Myocyte (in vitro differentiated cells): Measurements from ENCODE around the gene PAX5. TPM values are rescaled to one million over a fixed set of nuclear protein-coding genes. Genes with fewer than 3 reads are reported as not detected.

Source experiments
- DNase-seq: peaks from one replicate; pipeline ENCODE4 v3.0.0-alpha.2; 2012; ENCODE audit warnings: low read depth
- total RNA-seq: library from RNA; depleted of rRNA; stranded (reverse); fragments of >200 nt; gene quantifications from 2 replicates; pipeline ENCODE4 v1.2.3, GENCODE V29; 2014

Gene PAX5
- total RNA-seq, 1 donor from 2014 or later, result not detected

DNA sequence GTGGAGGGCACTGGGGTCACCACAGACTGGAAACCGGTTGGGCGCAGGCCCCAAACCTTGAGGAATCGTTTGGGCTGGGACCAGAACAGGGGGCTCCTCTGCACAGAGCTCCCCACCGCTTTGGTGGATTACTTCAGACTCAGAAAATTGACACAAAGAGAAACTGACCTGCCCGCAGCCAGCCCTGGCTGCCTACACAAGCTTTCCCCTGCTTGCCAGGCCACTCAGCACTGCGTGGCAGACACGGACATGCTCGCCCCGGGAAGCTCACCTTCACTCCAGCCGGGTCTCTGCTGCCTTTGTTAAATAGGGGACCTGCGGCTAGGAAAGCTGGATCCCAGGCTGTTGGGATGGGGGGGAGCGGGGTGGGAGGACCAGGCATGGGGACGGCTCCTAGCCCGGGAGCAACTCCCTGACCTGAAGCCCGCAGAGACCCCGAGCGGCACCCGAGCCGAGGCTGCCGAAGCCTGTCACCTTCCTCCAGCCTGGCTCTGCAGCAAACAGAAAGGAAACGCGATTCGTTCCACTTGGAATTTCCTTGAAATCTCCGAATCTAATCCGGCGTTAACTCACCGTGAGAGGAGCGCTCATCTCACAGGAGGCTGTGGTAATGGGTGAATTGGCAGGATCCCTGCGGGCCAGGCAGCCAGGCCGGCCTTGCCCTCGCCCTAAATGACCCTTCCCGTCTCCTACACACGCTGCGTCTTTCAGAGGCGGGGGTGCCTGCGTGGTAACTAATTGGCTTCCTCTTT is 8.8 kb downstream of the PAX5 start:
- no peak for DNase-seq

DNA sequence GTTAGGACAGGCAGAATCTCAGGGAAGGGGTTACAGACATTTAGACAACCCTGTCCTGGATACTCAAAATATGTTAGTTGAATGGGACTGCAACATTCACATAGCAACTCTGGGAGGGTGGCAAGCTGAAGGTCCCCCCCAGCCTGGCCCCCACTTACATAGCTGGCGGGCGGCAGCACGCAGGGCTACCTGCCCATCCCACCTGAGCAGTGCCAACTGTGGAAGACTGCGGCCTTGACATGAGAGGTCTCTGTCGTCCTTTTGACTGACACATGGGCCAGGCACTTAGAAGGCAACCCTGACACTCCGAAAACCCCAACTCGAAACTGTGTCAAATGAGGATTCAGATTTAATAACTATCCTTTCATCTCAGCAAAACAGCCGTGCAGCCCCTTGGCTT is 16.5 kb downstream of the PAX5 start:
- no peak for DNase-seq

DNA sequence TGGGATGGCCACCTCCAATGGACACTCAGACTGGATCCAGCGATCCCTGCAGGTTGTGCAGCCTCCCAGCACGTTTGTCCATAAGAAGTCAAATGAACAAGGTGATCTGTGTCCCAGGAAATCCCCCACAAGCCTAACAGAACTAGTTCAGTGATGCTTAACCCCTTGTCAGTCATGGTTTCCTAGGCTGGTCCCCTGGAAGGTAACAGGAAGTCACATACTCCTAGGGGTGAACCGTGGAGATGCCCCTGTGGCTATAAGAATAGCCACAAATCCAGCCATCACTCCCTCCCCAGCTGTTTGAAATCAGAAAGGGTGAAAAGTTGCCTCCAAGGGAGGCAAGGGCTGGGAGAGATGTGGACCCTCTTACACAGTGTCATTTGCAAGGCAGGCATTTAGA is 22.5 kb downstream of the PAX5 start:
- DNase-seq, result no peak

DNA sequence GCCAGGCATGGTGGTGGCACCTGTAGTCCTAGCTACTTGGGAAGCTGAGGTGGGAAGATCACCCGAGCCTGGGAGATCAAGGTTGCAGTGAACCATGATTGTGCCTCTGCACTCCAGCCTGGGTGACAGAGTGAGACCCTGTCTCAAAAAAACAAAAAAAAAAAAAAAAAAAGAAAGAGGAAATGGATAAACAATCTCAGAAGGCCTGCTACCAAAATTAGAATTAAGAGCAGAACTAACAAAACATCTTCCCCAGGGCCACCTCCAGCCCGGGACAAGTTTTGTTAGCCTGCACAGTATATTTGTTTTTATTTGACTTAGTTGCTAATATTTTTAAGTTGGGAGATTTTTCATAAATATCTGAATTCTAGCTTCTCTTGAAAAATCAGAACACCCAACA is 23.1 kb downstream of the PAX5 start:
- DNase-seq, result no peak

DNA sequence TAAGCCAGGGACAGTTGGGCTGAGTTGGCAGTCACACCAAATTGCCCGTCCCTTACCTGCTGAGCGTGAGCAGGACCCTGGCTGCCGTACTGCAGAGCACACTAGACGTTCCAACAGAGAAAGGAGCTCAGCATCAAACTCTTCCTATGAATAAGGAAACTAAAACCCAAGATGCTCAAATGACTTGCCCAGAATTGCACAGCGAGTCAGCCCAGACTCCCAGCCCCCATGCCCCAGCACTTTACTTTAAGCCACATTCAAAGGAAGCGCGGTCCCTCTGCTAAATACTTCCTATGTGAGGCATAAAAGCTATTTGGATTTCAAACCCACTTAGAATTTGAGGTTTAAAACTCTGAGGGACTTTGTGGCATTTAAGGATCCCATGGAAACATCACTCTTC is 23.9 kb downstream of the PAX5 start:
- DNase-seq, result no peak

DNA sequence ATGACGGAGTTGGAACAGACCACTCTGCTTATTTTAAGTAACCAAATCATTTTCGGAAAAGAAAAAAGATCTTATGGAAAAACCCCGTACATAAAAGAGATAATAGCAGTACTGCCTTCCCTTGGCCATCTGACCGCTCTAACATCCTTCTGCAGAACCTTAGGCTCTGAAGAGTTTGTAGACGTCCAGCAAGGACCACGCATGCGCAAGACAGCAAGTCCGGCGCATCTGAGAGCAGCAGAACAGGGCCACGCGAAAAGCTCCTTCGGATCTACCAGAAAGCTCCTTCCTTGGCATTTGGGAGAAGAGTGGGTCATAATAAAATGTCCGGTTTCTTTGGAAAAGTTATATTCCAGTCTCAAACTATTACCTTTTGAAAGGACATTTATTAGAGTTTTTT is 26.8 kb downstream of the PAX5 start:
- no peak for DNase-seq

DNA sequence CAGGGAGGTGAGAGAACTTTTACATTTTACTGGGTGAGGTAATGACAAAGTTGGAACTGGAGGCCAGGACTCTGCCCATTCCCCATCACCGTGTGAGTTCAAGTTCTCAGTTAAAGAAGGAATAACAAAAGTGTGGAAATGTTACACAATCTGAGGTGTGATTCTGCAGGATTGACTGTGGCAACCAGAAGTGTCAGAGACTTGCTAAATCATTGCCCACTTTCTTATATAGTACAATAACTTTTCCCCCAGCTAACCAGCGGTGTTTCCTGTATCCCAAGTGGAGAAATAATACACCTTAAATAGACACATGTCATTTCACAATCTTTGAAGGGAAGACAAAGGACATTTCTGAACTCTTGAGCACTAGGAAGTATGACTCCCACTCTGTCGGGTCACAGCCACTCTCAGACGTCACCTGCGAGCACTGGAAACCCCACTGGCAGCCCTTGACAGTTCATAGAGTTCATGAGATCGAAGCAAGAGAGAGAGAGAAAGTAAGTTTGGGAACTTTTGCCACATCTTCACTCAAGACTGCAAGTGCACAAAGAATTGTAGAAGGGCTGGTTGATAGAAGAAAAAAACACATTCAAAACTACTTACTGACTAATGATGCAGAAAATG is 28.4 kb downstream of the PAX5 start:
- no peak for DNase-seq

DNA sequence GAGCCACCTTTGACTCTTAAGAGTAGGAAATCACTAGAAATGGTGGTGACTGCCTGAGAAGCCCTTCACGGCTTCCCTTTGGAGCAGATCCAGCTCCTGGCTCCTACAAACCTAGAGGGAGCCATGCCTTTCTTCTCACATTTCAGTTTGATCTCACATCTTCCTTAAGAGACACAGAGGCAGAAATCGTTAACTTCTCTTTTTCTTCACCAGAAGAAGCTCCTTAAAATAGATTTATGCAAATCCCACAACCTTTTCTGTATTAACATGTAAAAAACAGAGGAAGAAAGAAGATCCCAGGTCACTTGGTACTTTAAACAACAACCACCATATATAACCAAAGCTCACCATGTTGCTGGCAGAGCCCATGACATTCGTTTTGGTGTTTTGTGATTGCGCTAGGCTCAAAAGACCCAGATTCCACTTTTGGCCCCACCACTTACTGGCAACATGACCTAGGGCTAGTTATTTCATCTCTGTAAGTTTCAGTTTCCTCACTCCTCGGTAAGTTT is 29.6 kb downstream of the PAX5 start:
- no peak for DNase-seq

DNA sequence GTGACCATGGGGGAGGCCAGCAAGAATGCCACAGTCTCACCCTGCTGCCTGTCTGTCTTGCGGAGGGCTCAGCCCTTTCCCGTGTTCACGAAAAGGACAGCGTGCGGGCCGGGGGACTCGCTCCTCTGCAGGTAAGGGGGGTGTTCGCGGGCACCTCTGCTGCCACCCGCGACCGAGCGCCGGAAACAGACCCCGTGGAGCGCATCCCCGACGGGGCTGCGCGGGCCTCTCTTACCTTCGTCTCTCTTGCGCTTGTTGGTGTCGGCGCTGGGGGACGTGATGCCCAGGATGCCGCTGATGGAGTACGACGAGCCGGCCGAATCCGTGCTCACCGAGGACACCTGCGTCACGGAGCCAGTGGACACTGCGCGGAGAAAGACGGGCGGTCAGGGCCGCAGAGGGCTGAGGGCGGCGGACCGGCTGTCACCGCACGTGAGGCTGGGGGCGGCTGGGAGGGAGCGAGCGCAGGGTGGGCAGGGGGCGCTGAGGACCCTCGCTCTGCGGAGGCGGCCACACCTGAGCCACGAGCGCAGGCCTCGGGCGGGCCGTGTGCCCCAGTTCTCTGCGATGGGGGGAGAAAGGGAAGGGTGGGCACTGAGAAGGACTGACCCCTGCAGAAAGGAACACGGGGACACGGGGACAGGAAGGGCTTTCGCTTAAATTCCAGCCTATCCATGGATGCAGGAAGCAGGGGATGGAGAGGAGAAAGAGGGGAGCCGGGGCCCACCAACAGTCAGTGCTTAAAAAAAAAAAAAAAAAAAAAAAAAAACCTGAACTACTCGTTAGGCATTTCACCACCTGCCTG is 31.5 kb downstream of the PAX5 start:
- no peak for DNase-seq

DNA sequence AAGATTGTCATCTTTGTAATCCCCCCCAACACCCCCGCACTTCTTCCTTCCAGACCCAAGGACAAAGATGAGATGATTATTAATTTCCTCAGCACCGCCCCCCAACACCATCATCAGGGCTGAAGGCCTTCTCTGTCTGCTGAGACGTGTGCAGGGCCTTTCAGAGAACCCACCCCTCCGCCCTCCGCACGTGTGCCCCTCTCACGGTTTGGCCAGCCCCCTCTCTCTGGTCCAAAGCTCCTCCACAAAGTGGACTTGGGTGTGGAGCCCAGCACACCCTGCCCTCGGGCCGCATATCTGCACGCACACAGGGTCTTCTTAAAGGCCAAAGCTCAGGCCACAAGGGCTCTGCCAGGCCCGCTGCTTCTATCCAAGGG is 32.0 kb downstream of the PAX5 start:
- DNase-seq, result no peak

DNA sequence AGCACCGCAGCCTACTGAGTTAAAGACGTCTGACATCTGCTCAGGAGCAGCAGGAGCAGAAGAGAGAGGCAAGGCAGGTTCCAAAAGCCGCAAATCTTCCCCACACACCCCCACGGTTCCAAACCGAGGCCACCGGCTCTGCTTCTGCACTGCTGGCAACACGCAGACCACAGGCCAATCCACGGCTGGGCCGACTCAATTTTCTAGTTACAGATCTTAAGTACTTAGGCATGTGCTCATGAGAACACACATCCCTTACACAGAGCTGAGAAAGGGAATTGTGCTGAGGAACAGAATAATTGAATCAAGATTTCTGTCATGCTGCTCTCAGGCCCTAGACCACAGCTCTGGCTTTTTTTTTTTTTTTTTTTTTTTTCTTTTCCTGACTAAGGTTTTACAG is 32.6 kb downstream of the PAX5 start:
- DNase-seq, result no peak

DNA sequence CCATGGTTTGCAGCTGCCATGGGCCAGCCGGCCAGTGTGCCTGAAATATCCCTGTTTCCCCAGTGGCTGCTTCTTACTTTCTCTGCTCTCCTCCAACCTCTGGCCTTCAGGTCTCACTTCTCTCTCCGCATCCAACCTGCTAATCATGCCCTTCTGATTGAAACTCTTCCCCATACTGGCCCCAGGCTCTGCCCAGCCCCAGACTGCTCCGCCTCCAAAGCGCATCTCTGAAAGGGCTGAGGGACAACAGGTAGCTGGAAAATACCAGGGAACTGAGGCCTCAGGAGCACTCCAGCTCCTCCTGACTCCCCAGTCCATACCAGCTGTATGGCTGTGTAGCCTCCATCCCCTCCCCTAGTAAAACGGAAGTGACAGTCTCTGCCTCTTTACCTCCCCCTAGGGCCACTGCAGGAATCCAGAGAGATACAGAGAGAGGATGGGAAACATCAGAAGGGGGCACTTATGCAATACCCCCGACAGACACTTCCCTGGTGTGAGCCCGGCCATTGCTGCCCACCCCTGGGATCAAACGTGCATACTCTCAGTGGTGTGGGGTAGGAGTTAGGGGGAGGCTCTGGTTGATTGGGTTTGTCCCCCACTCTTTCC is 34.2 kb downstream of the PAX5 start:
- no peak for DNase-seq

DNA sequence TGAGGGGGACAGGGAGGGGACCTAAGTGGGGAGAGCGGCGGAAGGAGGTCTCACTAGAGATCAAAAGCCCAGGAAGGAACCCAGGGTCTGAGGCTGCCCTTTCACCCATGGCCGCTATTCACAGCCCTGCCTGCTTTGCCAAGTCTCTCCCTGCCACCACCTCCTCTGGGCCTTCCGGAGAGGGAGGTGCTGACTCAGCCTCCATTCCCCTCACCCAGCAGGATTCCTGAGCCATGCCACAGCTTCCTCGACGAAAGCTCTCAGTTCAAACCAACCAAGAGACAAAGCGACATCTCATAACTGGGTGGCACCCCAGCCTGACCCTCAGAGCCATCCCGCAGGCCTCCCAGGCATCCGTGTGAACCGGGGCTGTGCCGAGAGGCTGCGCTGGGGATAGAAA is 36.7 kb downstream of the PAX5 start:
- DNase-seq, result no peak

DNA sequence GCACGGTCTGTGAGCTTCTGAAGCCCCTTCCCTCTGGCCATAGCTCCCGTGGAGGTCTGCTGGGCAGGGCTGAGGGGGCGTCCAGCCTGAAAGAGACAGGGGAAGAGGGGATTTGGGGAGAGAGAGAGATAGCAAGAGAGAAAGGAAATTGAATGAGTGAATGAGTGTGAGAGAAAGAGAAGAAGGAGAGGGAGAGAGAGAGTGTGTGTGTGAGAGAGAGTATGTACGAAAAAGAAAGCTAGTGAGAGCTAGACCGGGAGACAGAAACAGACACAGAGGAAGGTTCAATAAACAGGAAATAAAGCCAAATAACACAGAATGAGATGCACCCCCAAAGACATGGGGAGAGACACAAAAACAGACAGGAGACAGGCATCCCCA is 37.4 kb downstream of the PAX5 start:
- no peak for DNase-seq

DNA sequence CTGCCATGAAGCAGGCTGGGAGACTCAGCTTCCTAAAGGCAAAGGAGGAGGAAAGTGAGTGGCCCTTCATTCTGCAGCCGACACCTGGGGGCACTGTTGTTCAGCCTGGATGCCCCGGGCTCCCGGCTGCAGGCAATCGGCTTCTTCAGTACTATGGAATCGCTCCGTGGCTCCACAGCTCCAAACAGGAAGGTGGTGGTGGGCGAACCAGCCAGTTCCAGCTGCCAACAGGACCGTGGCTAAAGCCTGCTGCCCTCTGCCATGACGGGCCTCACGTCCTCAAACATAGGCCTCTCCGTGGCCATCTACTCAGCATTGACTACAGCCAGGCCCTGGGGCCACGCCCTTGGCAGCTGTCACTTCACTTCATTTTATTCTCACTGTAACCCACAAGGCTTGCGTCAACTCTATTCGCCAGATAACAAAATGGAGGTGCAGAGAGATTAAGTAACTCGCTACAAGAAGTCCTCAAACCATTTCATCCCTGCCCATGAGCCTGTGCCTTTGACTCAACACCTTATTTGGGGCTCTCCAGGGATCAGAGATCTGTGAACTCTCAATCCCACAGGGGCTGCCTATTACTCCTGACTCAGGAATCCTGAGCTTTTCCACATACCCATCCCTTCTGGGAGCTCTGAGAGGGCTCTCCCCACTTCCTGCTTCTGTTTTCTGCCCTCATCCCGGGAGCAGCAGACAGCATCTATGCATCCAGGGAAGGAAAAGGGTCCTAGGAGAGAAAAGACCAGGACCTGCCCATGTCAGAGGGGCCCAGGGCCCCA is 38.0 kb downstream of the PAX5 start:
- DNase-seq, result peak; percentile 49

DNA sequence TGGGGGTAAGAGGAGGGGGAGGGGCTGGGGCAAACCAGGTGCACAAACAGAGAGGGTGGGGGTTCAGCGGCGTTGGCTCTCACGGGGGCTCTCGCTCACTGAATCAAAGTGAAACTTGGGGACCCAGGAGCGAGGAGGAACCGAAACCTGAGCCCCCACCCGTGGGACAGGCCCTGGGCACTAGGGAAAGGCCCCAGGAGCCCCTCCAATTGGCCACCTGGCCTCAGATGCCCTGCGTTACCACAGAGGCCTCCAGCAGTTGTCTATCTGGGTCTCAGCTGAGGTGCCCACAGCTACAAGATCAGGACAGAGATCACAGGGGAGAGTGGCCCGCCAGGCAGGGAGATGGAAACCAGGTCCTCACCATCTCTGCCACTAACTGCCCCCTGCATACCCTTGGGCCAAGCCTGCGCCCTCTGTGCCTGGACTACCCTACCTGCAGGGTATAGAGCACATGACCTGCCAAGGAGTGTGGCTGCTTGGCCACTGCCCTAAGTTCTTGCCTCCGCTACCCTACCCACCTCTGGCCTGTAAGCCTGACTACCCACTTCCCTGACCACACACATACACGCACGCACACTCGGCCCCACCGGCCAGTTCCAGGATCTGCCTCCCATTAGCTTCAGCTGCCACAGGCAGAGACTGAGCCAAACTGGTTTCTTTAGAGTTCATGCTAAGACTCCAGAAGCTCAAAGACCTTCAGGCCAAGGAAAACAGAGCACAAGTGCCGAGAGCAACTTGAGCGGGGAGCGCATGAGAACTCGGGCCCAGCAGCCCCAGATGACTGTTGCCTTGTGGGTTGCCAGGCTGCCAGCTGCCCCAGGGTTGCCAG is 39.9 kb downstream of the PAX5 start:
- DNase-seq, result no peak

DNA sequence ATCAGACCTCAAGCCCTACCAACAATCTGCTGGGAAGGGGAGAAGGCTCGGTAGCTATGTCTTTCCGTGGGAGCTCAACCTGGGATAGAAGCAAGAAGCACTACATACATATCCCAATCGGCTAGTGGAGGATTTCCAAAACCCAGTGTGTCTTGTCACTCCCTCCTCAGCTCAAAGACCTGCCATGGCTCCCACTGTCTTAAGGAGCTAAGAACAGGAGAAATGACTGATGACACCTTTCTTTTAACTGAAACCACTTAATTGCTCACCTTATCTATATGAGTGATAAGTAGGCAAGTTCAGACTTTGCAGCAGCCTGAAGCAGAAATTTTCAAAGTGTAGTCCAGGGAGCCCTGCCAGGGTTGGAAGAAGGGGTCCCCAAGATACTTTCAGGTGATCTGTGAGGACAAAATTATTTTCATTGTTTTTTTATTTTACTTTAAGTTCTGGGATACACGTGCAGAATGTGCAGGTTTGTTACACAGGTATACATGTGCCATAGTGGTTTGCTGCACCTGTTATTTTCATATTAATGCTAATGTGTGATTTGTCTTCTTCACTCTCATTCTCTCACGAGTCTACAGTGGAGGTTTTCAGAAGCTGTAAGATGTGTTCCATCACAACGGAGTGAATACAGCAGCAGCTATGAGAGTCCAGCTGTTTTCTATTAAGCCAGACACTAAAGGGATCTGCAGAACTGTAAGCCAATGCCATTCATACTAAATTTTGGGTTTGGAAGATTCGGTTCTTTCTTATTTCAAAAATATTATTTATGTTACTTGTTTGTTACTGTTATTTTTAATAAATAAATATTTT is 41.4 kb downstream of the PAX5 start:
- DNase-seq, result no peak

DNA sequence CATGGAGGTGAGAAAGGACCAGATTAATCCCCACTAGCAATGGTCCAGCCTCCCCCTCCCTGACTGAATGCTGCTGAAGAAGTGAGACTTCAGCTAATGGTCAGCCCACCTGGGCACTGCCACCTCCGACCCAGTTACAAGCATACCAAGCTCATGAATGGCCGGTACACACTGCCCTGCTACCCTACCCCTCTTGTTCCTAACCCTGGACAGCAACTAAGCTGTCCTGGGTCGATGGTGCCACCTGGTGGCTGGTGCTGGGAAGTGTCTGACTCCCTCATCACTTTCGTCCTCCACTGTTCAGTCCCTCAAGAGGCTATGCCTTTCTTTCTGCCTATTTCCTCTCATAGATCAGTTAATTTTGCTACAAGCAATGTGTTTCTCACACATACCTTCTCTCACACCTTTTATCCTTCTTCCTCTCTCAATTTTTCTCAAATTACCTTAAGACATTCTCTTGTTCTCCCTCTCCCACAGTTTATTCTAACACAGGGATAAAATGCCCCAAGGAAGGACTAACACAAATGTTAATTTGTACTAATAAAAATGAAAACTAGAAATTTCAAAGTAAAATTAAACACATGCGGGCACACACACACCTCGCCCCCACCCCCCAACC is 42.4 kb downstream of the PAX5 start:
- no peak for DNase-seq

DNA sequence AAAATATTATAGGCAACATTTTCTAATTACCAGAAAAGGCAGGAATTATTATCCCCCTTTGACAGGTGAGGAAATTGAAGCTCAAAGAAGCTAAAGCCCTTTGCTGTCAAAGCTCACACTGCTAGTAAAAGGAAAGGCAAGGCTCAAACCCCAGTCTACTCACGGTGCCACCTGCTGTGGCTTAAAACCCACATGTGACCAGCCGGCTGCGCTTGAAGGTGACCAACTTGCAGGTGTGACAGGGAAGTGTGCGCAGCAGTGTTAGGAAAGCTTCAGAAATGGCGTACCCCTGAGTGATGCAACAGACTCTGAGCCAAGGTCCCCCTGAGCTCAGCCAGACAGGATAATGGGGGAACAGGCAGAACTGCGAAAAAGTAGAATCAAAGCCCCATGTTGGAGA is 45.2 kb downstream of the PAX5 start:
- no peak for DNase-seq
